ENCODE data around the gene KDM6A. TPM values are rescaled to one million over a fixed set of nuclear protein-coding genes. Genes with fewer than 3 reads are reported as not detected.
"Not testable (repeated sequence)": the region's sequence is repeated elsewhere in the genome, so short reads cannot be mapped to it uniquely, and the experiment has no call there.

The KDM6A gene
- total RNA-seq (2014; rRNA removed; shearing (Covaris generic); ENCODE audit: low replicate concordance) = 5.1 and 7.2 TPM in 2 replicates

- in situ Hi-C loops (cut with HindIII; ENCODE audit: low pct_unique_long_range_greater_than_20kb, low sequenced_read_pairs) = no loop called here
- peak; percentile 96 for DNase-seq (ENCODE audit: low read depth)
Measured at GRCh38 chrX:44872821-44873414, at the start of gene KDM6A. TSS of gene KDM6A (plus strand) at chrX:44873188. CDS start at chrX:44873552, 364 bp downstream.

- in situ Hi-C loops (cut with HindIII; ENCODE audit: low pct_unique_long_range_greater_than_20kb, low sequenced_read_pairs) = not testable (repeated sequence)
Measured at GRCh38 chrX:44823193-44823592, 49.8 kb upstream of the KDM6A start.

GRCh38 chrX:44828008-44828605 is 44.9 kb upstream of the KDM6A start:
- in situ Hi-C loops (cut with HindIII; ENCODE audit: low pct_unique_long_range_greater_than_20kb, low sequenced_read_pairs) = no loop called here
- DNase-seq (ENCODE audit: low read depth) = peak; percentile 64

More at GRCh38 chrX:44823193-44823592, 49.8 kb upstream of the KDM6A start:
- not testable (repeated sequence) for DNase-seq (ENCODE audit: low read depth)

- in situ Hi-C loops (cut with HindIII; ENCODE audit: low pct_unique_long_range_greater_than_20kb, low sequenced_read_pairs) = no loop called here
- DNase-seq (ENCODE audit: low read depth) = no peak
Measured at GRCh38 chrX:44829832-44830231, 43.2 kb upstream of the KDM6A start.

- no peak for DNase-seq (ENCODE audit: low read depth)
- in situ Hi-C loops (cut with HindIII; ENCODE audit: low pct_unique_long_range_greater_than_20kb, low sequenced_read_pairs) = no loop called here
Measured at GRCh38 chrX:44842550-44843317, 30.3 kb upstream of the KDM6A start.

GRCh38 chrX:44843318-44843702 is 29.7 kb upstream of the KDM6A start:
- no peak for DNase-seq (ENCODE audit: low read depth)
- in situ Hi-C loops (cut with HindIII; ENCODE audit: low pct_unique_long_range_greater_than_20kb, low sequenced_read_pairs) = no loop called here

GRCh38 chrX:44843753-44844152 is 29.2 kb upstream of the KDM6A start, which contains the start of gene DUSP21:
TSS of gene DUSP21 (plus strand) at chrX:44844021. CDS start at chrX:44844133, 112 bp downstream.
- no peak for DNase-seq (ENCODE audit: low read depth)
- in situ Hi-C loops (cut with HindIII; ENCODE audit: low pct_unique_long_range_greater_than_20kb, low sequenced_read_pairs) = no loop called here

- DNase-seq (ENCODE audit: low read depth) = no peak
- in situ Hi-C loops (cut with HindIII; ENCODE audit: low pct_unique_long_range_greater_than_20kb, low sequenced_read_pairs) = no loop called here
Measured at GRCh38 chrX:44844204-44844603, 28.8 kb upstream of the KDM6A start.

GRCh38 chrX:44850891-44851290 is 22.1 kb upstream of the KDM6A start:
- DNase-seq (ENCODE audit: low read depth); in situ Hi-C loops (cut with HindIII; ENCODE audit: low pct_unique_long_range_greater_than_20kb, low sequenced_read_pairs): not testable (repeated sequence)

GRCh38 chrX:44871114-44871645 is 1.8 kb upstream of the KDM6A start:
- in situ Hi-C loops (cut with HindIII; ENCODE audit: low pct_unique_long_range_greater_than_20kb, low sequenced_read_pairs) = no loop called here
- DNase-seq (ENCODE audit: low read depth) = peak; percentile 5

- DNase-seq (ENCODE audit: low read depth) = peak; percentile 46
- in situ Hi-C loops (cut with HindIII; ENCODE audit: low pct_unique_long_range_greater_than_20kb, low sequenced_read_pairs) = no loop called here
Measured at GRCh38 chrX:44871931-44872820, 812 bp upstream of the KDM6A start.

- DNase-seq (ENCODE audit: low read depth) = peak; percentile 64
- in situ Hi-C loops (cut with HindIII; ENCODE audit: low pct_unique_long_range_greater_than_20kb, low sequenced_read_pairs) = no loop called here
Measured at GRCh38 chrX:44873415-44874276, 658 bp downstream of the KDM6A start.

GRCh38 chrX:44874420-44875184 is 1.6 kb downstream of the KDM6A start:
- peak; percentile 45 for DNase-seq (ENCODE audit: low read depth)
- in situ Hi-C loops (cut with HindIII; ENCODE audit: low pct_unique_long_range_greater_than_20kb, low sequenced_read_pairs) = no loop called here

- in situ Hi-C loops (cut with HindIII; ENCODE audit: low pct_unique_long_range_greater_than_20kb, low sequenced_read_pairs) = no loop called here
- DNase-seq (ENCODE audit: low read depth) = no peak
Measured at GRCh38 chrX:44875185-44875489, 2.1 kb downstream of the KDM6A start.

GRCh38 chrX:44876086-44876485 is 3.1 kb downstream of the KDM6A start:
- in situ Hi-C loops (cut with HindIII; ENCODE audit: low pct_unique_long_range_greater_than_20kb, low sequenced_read_pairs) = no loop called here
- DNase-seq (ENCODE audit: low read depth) = no peak

GRCh38 chrX:44876767-44877166 is 3.8 kb downstream of the KDM6A start:
- in situ Hi-C loops (cut with HindIII; ENCODE audit: low pct_unique_long_range_greater_than_20kb, low sequenced_read_pairs) = no loop called here
- no peak for DNase-seq (ENCODE audit: low read depth)

GRCh38 chrX:44878780-44879179 is 5.8 kb downstream of the KDM6A start:
- in situ Hi-C loops (cut with HindIII; ENCODE audit: low pct_unique_long_range_greater_than_20kb, low sequenced_read_pairs) = no loop called here
- no peak for DNase-seq (ENCODE audit: low read depth)
